ENCODE measurements around the gene TRMT61A.

DNA sequence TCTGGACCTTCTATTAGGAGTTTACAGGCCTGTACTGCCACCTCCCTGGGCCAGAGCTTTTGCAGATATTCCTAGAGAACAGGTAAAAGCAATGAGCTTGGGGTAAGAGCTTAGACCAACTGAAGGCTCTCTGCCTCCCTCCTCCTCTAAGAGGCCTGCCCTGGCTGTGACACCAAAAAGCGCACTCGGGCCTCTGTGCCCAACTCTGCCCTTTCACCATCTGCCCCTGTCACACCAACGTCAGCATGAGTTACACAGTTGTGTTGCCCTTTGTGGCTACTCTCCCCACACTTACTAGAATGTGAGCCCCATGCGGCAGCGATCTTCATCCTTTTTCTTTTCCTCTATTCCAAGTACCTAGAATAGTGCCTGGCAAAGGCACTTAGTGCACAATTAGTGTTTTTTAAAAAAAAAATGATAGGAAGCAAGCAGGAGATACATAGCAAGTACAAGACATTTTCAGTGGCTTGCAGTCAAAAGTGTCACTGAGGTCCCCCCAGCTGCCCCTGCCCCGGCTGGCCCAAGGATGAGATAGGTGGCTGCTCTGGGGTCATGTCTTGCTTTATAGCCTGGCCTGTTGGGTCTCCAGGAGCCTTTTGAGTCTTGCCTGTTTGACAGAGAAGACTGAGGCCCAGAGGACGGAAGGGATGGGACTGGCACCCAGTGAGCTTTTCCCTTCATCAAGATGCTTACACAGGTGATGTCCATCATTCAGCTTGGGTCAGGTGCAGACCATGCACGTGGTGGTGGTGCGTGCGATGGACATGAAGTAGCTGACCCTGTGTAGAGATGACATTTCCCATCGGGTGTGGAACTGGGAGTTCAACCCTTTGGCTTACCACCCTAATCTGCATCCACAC, 18.9 kb upstream of the TRMT61A start:
- TF ChIP-seq, protein P1, sequence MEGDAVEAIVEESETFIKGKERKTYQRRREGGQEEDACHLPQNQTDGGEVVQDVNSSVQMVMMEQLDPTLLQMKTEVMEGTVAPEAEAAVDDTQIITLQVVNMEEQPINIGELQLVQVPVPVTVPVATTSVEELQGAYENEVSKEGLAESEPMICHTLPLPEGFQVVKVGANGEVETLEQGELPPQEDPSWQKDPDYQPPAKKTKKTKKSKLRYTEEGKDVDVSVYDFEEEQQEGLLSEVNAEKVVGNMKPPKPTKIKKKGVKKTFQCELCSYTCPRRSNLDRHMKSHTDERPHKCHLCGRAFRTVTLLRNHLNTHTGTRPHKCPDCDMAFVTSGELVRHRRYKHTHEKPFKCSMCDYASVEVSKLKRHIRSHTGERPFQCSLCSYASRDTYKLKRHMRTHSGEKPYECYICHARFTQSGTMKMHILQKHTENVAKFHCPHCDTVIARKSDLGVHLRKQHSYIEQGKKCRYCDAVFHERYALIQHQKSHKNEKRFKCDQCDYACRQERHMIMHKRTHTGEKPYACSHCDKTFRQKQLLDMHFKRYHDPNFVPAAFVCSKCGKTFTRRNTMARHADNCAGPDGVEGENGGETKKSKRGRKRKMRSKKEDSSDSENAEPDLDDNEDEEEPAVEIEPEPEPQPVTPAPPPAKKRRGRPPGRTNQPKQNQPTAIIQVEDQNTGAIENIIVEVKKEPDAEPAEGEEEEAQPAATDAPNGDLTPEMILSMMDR (conservative IDR thresholded peaks at IDR 0.05) = no peak
- TF ChIP-seq ZFX (IDR thresholded peaks at IDR 0.05) = no peak

Measured in C4-2B (cell line).